HFF-Myc (cell line): ENCODE measurements around the gene STAC2.
A peak's percentile ranks its signal among the peaks of the same experiment; 100 is the strongest.

Experiments used
- DNase-seq: peaks from one replicate; pipeline ENCODE4 v3.0.0-alpha.2; 2011; ENCODE audit warnings: low read depth; ENCODE audit errors: extremely low read depth
- H3K4me3 ChIP-seq: replicated peaks from 2 replicates; pipeline ENCODE4 v1.5.1; 2011; ENCODE audit warnings: low read depth, mild to moderate bottlenecking, control low read depth, low read length
- CTCF ChIP-seq: IDR thresholded peaks from 2 replicates; pipeline ENCODE4 v1.5.1; 2012; ENCODE audit warnings: mild to moderate bottlenecking, low read depth, low read length, control low read depth; ENCODE audit errors: missing control alignments

The STAC2 gene

GRCh38 chr17:39209317-39210092 is 16.2 kb downstream of the STAC2 start:
- H3K4me3 ChIP-seq, result peak overlapping the region; percentile 23
- no peak for DNase-seq
- TF ChIP-seq CTCF, result no peak

- H3K4me3 ChIP-seq, result no peak overlapping the region
- TF ChIP-seq CTCF, result no peak
- no peak for DNase-seq
These were observed 16.9 kb downstream of the STAC2 start for GRCh38 chr17:39208893-39209292.

GRCh38 chr17:39208136-39208535 is 17.6 kb downstream of the STAC2 start:
- no peak overlapping the region for H3K4me3 ChIP-seq
- no peak for DNase-seq
- TF ChIP-seq CTCF, result no peak

GRCh38 chr17:39205112-39205526 is 20.6 kb downstream of the STAC2 start:
- no peak overlapping the region for H3K4me3 ChIP-seq
- no peak for DNase-seq
- no peak for TF ChIP-seq CTCF

GRCh38 chr17:39204245-39204644 is 21.5 kb downstream of the STAC2 start:
- H3K4me3 ChIP-seq, result no peak overlapping the region
- no peak for DNase-seq
- TF ChIP-seq CTCF, result no peak

GRCh38 chr17:39200957-39201510 is 24.7 kb downstream of the STAC2 start:
- peak overlapping the region; percentile 93 for H3K4me3 ChIP-seq
- no peak for DNase-seq
- no peak for TF ChIP-seq CTCF
